Prostate gland (tissue), 2 donors: Measurements from ENCODE around the gene FLVCR2. TPM values are rescaled to one million over a fixed set of nuclear protein-coding genes. Genes with fewer than 3 reads are reported as not detected.

Experiments
- DNase-seq: peaks from one replicate; pipeline ENCODE4 v3.0.0-alpha.2; 2019; ENCODE audit warnings: low spot score
- H3K27ac ChIP-seq, 2 donors: fragments of 200-600 bp; sonication (generic); 2 replicates each; pipeline ENCODE4 v1.5.1; 2017 to 2019
- H3K27me3 ChIP-seq: fragments of 200-600 bp; sonication (generic); replicated peaks from 2 replicates; pipeline ENCODE4 v1.5.1; 2019; ENCODE audit not compliant: insufficient read depth
- H3K36me3 ChIP-seq, 2 donors: fragments of 200-600 bp; sonication (generic); 1 replicate in 1 of 2; 2 replicates in 1 of 2; pipeline versions ENCODE4 v1.5.1 to v1.8.1; 2017 to 2019
- H3K4me1 ChIP-seq: fragments of 200-600 bp; sonication (generic); replicated peaks from 2 replicates; pipeline ENCODE4 v1.5.1; 2019
- H3K4me3 ChIP-seq, 2 donors: fragments of 200-600 bp; sonication (generic); 2 replicates each; pipeline ENCODE4 v1.5.1; 2017 to 2019
- H3K9me3 ChIP-seq: fragments of 200-600 bp; sonication (generic); 2 replicates; pipeline ENCODE4 v1.5.1; 2017
- CTCF ChIP-seq, 4 experiments: fragments of 200-600 bp in 2 of 4; fragments of 450-650 bp in 2 of 4; sonication (generic) in 2 of 4; IDR thresholded peaks; 1 replicate in 3 of 4; 2 replicates in 1 of 4; pipeline ENCODE4 v1.5.1; 2016 to 2019; ENCODE audit warnings: antibody characterized with exemption in 4 of 4, mild to moderate bottlenecking in 2 of 4, moderate library complexity in 2 of 4
- POLR2A ChIP-seq: fragments of 450-650 bp; IDR thresholded peaks from one replicate; pipeline ENCODE4 v1.6.1; 2016; ENCODE audit warnings: antibody characterized with exemption, mild to moderate bottlenecking
- POLR2AphosphoS5 ChIP-seq: sonication (generic); formaldehyde crosslinking; IDR thresholded peaks from one replicate; pipeline ENCODE4 v1.6.1; 2017; ENCODE audit warnings: antibody characterized with exemption
- WGBS: methylation state at CpG from one replicate; pipeline ENCODE4 v1.1.5; 2018; 5-methylcytosine and 5-hydroxymethylcytosine counted together
- intact Hi-C: fragments of 100-400 bp; cut with DNase I; formaldehyde crosslinking; loops from one replicate; pipeline ENCODE4 v1.14.2; 2022
- total RNA-seq, 2 donors: library from RNA; depleted of rRNA; stranded (reverse); fragments of >200 nt; gene quantifications; one replicate each; pipeline ENCODE4 v1.1.0, GENCODE V29; 2016

The FLVCR2 gene
- total RNA-seq, 2 donors from 2014 or later: 3.1 to 22.2 TPM

GRCh38 chr14:75619548-75619947, 41.1 kb downstream of the FLVCR2 start:
- DNase-seq: no peak
- H3K36me3 ChIP-seq: no peaks in the 10 kb centered on the region
- TF ChIP-seq POLR2AphosphoS5 (no peak), POLR2A (no peak), CTCF (IDR thresholded peaks at IDR 0.05) (no peak)
- 76% methylated on average over 1 of the region's 1 CpG for WGBS
- H3K4me3 ChIP-seq: no peak overlapping the region
- H3K9me3 ChIP-seq: no peaks in the 10 kb centered on the region
- H3K27ac ChIP-seq: no peak overlapping the region
- no peaks in the 10 kb centered on the region for H3K4me1 ChIP-seq
- H3K27me3 ChIP-seq: no peaks in the 10 kb centered on the region
- intact Hi-C loops: no loop called here

GRCh38 chr14:75625034-75625433, 46.6 kb downstream of the FLVCR2 start:
- H3K9me3 ChIP-seq: no peaks in the 10 kb centered on the region
- no peak overlapping the region for H3K27ac ChIP-seq
- H3K4me1 ChIP-seq: no peaks in the 10 kb centered on the region
- no peaks in the 10 kb centered on the region for H3K27me3 ChIP-seq
- H3K36me3 ChIP-seq: no peaks in the 10 kb centered on the region
- DNase-seq: no peak
- intact Hi-C loops: no loop called here
- no peak overlapping the region for H3K4me3 ChIP-seq
- 94% methylated on average over 3 of the region's 3 CpGs for WGBS
- TF ChIP-seq POLR2AphosphoS5 (no peak), POLR2A (no peak), CTCF (IDR thresholded peaks at IDR 0.05) (no peak)

GRCh38 chr14:75626396-75626795, 48.0 kb downstream of the FLVCR2 start:
- no peak for DNase-seq
- H3K27me3 ChIP-seq: no peaks in the 10 kb centered on the region
- H3K4me1 ChIP-seq: no peaks in the 10 kb centered on the region
- H3K9me3 ChIP-seq: no peaks in the 10 kb centered on the region
- intact Hi-C loops: no loop called here
- TF ChIP-seq POLR2AphosphoS5: no peak
- TF ChIP-seq CTCF (IDR thresholded peaks at IDR 0.05): no peak
- no peak for TF ChIP-seq POLR2A
- 92% methylated on average over 3 of the region's 3 CpGs for WGBS
- H3K27ac ChIP-seq: no peak overlapping the region
- no peaks in the 10 kb centered on the region for H3K36me3 ChIP-seq
- H3K4me3 ChIP-seq: no peak overlapping the region

- 83% methylated on average over 3 of the region's 3 CpGs for WGBS
- no peak for DNase-seq
- no peak for TF ChIP-seq CTCF (IDR thresholded peaks at IDR 0.05)
- no peak for TF ChIP-seq POLR2A
- no peak for TF ChIP-seq POLR2AphosphoS5
- Histone ChIP-seq H3K9me3 (no peaks in the 10 kb centered on the region), H3K27ac (no peak overlapping the region), H3K36me3 (no peaks in the 10 kb centered on the region), H3K4me1 (no peaks in the 10 kb centered on the region), H3K27me3 (no peaks in the 10 kb centered on the region), H3K4me3 (no peak overlapping the region)
- intact Hi-C loops: no loop called here
These were observed 48.4 kb downstream of the FLVCR2 start for GRCh38 chr14:75626863-75627262.

GRCh38 chr14:75627406-75627805, 49.0 kb downstream of the FLVCR2 start:
- H3K36me3 ChIP-seq: no peaks in the 10 kb centered on the region
- TF ChIP-seq POLR2AphosphoS5 (no peak), CTCF (IDR thresholded peaks at IDR 0.05) (no peak), POLR2A (no peak)
- no peak for DNase-seq
- H3K27me3 ChIP-seq: no peaks in the 10 kb centered on the region
- no peak overlapping the region for H3K27ac ChIP-seq
- H3K4me3 ChIP-seq: no peak overlapping the region
- intact Hi-C loops: no loop called here
- no peaks in the 10 kb centered on the region for H3K9me3 ChIP-seq
- WGBS: 88% methylated on average over 4 of the region's 4 CpGs
- no peaks in the 10 kb centered on the region for H3K4me1 ChIP-seq
